Measurements from ENCODE around the gene LDAF1.

Gene LDAF1

DNA sequence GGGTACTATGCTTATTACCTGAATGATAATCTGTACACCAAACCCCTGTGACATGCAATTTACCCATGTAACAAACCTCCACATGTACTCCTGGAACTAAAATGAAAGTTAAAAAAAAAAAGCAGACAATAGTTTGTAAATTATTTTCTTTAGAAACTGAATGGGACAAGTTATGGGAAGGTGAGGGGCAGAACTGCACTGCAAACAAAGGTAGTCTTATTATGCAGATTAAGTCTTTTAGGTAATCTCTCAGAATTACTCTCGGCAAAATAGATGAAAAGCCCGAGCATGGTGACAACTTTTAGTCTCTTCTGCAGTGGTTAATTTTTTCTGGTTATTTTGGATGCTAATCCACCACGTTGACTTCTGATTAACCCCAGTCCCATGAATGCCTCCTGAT is 25.5 kb downstream of the LDAF1 start:
- Histone ChIP-seq H3K4me1 (no peaks in the 10 kb centered on the region), H3K9me3 (no peaks in the 10 kb centered on the region), H3K4me3 (ENCODE audit: low read depth, low read length) (no peak overlapping the region), H3K36me3 (no peaks in the 10 kb centered on the region), H3K27me3 (no peaks in the 10 kb centered on the region; the same call in 1 of the 2 replicates)
- TF ChIP-seq, protein P1, sequence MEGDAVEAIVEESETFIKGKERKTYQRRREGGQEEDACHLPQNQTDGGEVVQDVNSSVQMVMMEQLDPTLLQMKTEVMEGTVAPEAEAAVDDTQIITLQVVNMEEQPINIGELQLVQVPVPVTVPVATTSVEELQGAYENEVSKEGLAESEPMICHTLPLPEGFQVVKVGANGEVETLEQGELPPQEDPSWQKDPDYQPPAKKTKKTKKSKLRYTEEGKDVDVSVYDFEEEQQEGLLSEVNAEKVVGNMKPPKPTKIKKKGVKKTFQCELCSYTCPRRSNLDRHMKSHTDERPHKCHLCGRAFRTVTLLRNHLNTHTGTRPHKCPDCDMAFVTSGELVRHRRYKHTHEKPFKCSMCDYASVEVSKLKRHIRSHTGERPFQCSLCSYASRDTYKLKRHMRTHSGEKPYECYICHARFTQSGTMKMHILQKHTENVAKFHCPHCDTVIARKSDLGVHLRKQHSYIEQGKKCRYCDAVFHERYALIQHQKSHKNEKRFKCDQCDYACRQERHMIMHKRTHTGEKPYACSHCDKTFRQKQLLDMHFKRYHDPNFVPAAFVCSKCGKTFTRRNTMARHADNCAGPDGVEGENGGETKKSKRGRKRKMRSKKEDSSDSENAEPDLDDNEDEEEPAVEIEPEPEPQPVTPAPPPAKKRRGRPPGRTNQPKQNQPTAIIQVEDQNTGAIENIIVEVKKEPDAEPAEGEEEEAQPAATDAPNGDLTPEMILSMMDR (IDR thresholded peaks at IDR 0.05; ENCODE audit: low read depth, low read length), result no peak
- no peak for DNase-seq

- Histone ChIP-seq H3K4me1 (no peaks in the 10 kb centered on the region), H3K27me3 (no peaks in the 10 kb centered on the region; the same call in 1 of the 2 replicates), H3K4me3 (ENCODE audit: low read depth, low read length) (no peak overlapping the region), H3K9me3 (no peaks in the 10 kb centered on the region), H3K36me3 (no peaks in the 10 kb centered on the region)
- TF ChIP-seq, protein P1 (IDR thresholded peaks at IDR 0.05; ENCODE audit: low read depth, low read length), result no peak
- DNase-seq, result no peak
Observed at GRCh38 chr16:21184834-21185233, 26.4 kb downstream of the LDAF1 start.

- TF ChIP-seq, protein P1 (IDR thresholded peaks at IDR 0.05; ENCODE audit: low read depth, low read length), result no peak
- H3K4me3 ChIP-seq (ENCODE audit: low read depth, low read length), result no peak overlapping the region
- no peaks in the 10 kb centered on the region for H3K9me3 ChIP-seq
- H3K27me3 ChIP-seq, result no peaks in the 10 kb centered on the region; the same call in 1 of the 2 replicates
- no peaks in the 10 kb centered on the region for H3K4me1 ChIP-seq
- H3K36me3 ChIP-seq, result no peaks in the 10 kb centered on the region
- DNase-seq, result no peak
Observed at GRCh38 chr16:21185659-21186325, 27.3 kb downstream of the LDAF1 start.

DNA sequence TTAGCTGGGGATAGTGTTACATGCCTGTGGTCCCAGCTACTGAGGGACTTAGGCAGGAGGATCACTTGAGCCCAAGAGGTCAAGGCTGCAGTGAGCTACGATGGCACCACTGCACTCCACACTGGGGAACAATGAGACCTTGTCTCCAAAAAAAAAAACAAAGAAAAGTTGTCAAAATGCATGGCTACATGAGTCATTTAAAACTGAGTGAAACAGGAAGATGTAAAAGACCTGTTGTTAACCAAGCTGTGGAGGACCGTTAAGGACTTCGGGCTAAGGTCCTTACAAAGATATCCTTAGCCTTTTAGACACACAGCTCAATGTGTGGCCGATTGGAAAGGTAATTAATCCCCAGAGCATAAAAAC is 27.8 kb downstream of the LDAF1 start:
- Histone ChIP-seq H3K9me3 (no peaks in the 10 kb centered on the region), H3K4me1 (no peaks in the 10 kb centered on the region), H3K4me3 (ENCODE audit: low read depth, low read length) (no peak overlapping the region), H3K36me3 (no peaks in the 10 kb centered on the region), H3K27me3 (no peaks in the 10 kb centered on the region; the same call in 1 of the 2 replicates)
- TF ChIP-seq, protein P1 (IDR thresholded peaks at IDR 0.05; ENCODE audit: low read depth, low read length), result no peak
- no peak for DNase-seq

GRCh38 chr16:21189311-21189710 is 30.8 kb downstream of the LDAF1 start:
- no peak for DNase-seq
- H3K4me1 ChIP-seq, result no peaks in the 10 kb centered on the region
- H3K27me3 ChIP-seq, result no peaks in the 10 kb centered on the region; the same call in 1 of the 2 replicates
- H3K36me3 ChIP-seq, result no peaks in the 10 kb centered on the region
- H3K9me3 ChIP-seq, result no peaks in the 10 kb centered on the region
- no peak overlapping the region for H3K4me3 ChIP-seq (ENCODE audit: low read depth, low read length)
- TF ChIP-seq, protein P1 (IDR thresholded peaks at IDR 0.05; ENCODE audit: low read depth, low read length), result no peak

GRCh38 chr16:21190013-21190412 is 31.5 kb downstream of the LDAF1 start:
- peaks cover 6% of the 10 kb centered on the region; the same call in 1 of the 2 replicates for H3K27me3 ChIP-seq
- TF ChIP-seq, protein P1 (IDR thresholded peaks at IDR 0.05; ENCODE audit: low read depth, low read length), result no peak
- no peaks in the 10 kb centered on the region for H3K9me3 ChIP-seq

More at GRCh38 chr16:21190013-21190412, 31.5 kb downstream of the LDAF1 start:
- no peak for DNase-seq
- H3K36me3 ChIP-seq, result no peaks in the 10 kb centered on the region
- no peak overlapping the region for H3K4me3 ChIP-seq (ENCODE audit: low read depth, low read length)
- no peaks in the 10 kb centered on the region for H3K4me1 ChIP-seq

Measured in BE2C (cell line).